ENCODE results near the gene JAM2.
"Not testable (repeated sequence)": the region's sequence is repeated elsewhere in the genome, so short reads cannot be mapped to it uniquely, and the experiment has no call there.

Gene JAM2

GRCh38 chr21:25624511-25624910 lies 14.5 kb upstream of the JAM2 start:
- Histone ChIP-seq H3K14ac (ENCODE audit: low read length in 2 of 2) (no peak overlapping the region), H3K9me3 (ENCODE audit: control insufficient read depth, low read length) (no peaks in the 10 kb centered on the region), H3K9ac (ENCODE audit: low read length) (no peak overlapping the region), H3K79me1 (replicated peaks; ENCODE audit: low read length, poor library complexity, severe bottlenecking) (no peaks in the 10 kb centered on the region), H3K23ac (ENCODE audit: low read length in 2 of 2) (no peak overlapping the region), H3K36me3 (ENCODE audit: control insufficient read depth in 1 of 2, insufficient read depth in 2 of 2, low read depth in 1 of 2, low read length in 2 of 2) (no peaks in the 10 kb centered on the region), H3K4me2 (ENCODE audit: low read length, poor library complexity, severe bottlenecking) (no peak overlapping the region), H2AFZ (ENCODE audit: low read depth, low read length) (no peak overlapping the region), H2BK5ac (ENCODE audit: low read depth, low read length, poor library complexity, severe bottlenecking) (no peak overlapping the region), H3K27me3 (ENCODE audit: control insufficient read depth in 1 of 2, insufficient read depth in 1 of 2, low read length in 2 of 2) (peaks cover 0 to 4% of the 10 kb centered on the region in 2 experiments), H3K4me1 (ENCODE audit: control insufficient read depth, insufficient read depth, low read depth, low read length) (no peaks in the 10 kb centered on the region), H3K4ac (ENCODE audit: low read depth in 1 of 2, low read length in 2 of 2) (no peak overlapping the region), H2BK120ac (ENCODE audit: low read depth, low read length) (no peak overlapping the region), H3K27ac (ENCODE audit: low read length, poor library complexity, severe bottlenecking) (no peak overlapping the region), H4K91ac (ENCODE audit: low read length) (no peak overlapping the region), H2AK5ac (ENCODE audit: low read length, severe bottlenecking) (no peak overlapping the region), H4K8ac (ENCODE audit: low read length) (no peak overlapping the region), H3K4me3 (ENCODE audit: insufficient read depth in 1 of 2, low read depth in 1 of 2, low read length in 2 of 2) (no peak overlapping the region), H2BK12ac (ENCODE audit: low read length in 2 of 2) (no peak overlapping the region), H2BK15ac (ENCODE audit: low read depth, poor library complexity, severe bottlenecking) (no peak overlapping the region), H3K18ac (ENCODE audit: low read depth in 1 of 2, low read length in 2 of 2) (no peak overlapping the region)
- 82% methylated on average over 4 of the region's 4 CpGs for WGBS
- no peak for DNase-seq

GRCh38 chr21:25625036-25625435 lies 14.0 kb upstream of the JAM2 start:
- H4K8ac ChIP-seq (ENCODE audit: low read length), result no peak overlapping the region
- H2BK5ac ChIP-seq (ENCODE audit: low read depth, low read length, poor library complexity, severe bottlenecking), result no peak overlapping the region
- H2BK12ac ChIP-seq (ENCODE audit: low read length in 2 of 2), result no peak overlapping the region
- H3K14ac ChIP-seq (ENCODE audit: low read length in 2 of 2), result no peak overlapping the region
- H3K4me1 ChIP-seq (ENCODE audit: control insufficient read depth, insufficient read depth, low read depth, low read length), result no peaks in the 10 kb centered on the region
- H3K27me3 ChIP-seq (ENCODE audit: control insufficient read depth in 1 of 2, insufficient read depth in 1 of 2, low read length in 2 of 2), result peaks cover 0 to 4% of the 10 kb centered on the region in 2 experiments
- H3K4ac ChIP-seq (ENCODE audit: low read depth in 1 of 2, low read length in 2 of 2), result no peak overlapping the region
- H2BK120ac ChIP-seq (ENCODE audit: low read depth, low read length), result no peak overlapping the region
- H3K4me2 ChIP-seq (ENCODE audit: low read length, poor library complexity, severe bottlenecking), result no peak overlapping the region
- no peaks in the 10 kb centered on the region for H3K79me1 ChIP-seq (replicated peaks; ENCODE audit: low read length, poor library complexity, severe bottlenecking)
- H3K27ac ChIP-seq (ENCODE audit: low read length, poor library complexity, severe bottlenecking), result no peak overlapping the region
- no peaks in the 10 kb centered on the region for H3K9me3 ChIP-seq (ENCODE audit: control insufficient read depth, low read length)
- no peak overlapping the region for H4K91ac ChIP-seq (ENCODE audit: low read length)
- WGBS, result no CpG with 5 or more reads among the region's 1 CpG
- no peak overlapping the region for H3K9ac ChIP-seq (ENCODE audit: low read length)
- no peak overlapping the region for H3K18ac ChIP-seq (ENCODE audit: low read depth in 1 of 2, low read length in 2 of 2)
- no peak overlapping the region for H2BK15ac ChIP-seq (ENCODE audit: low read depth, poor library complexity, severe bottlenecking)
- no peaks in the 10 kb centered on the region for H3K36me3 ChIP-seq (ENCODE audit: control insufficient read depth in 1 of 2, insufficient read depth in 2 of 2, low read depth in 1 of 2, low read length in 2 of 2)
- no peak overlapping the region for H3K23ac ChIP-seq (ENCODE audit: low read length in 2 of 2)
- H3K4me3 ChIP-seq (ENCODE audit: insufficient read depth in 1 of 2, low read depth in 1 of 2, low read length in 2 of 2), result no peak overlapping the region
- H2AK5ac ChIP-seq (ENCODE audit: low read length, severe bottlenecking), result no peak overlapping the region
- DNase-seq, result no peak
- H2AFZ ChIP-seq (ENCODE audit: low read depth, low read length), result no peak overlapping the region

- 93% methylated on average over 11 of the region's 11 CpGs for WGBS
Observed at GRCh38 chr21:25625776-25626555, 13.1 kb upstream of the JAM2 start.

GRCh38 chr21:25626757-25627156 lies 12.3 kb upstream of the JAM2 start:
- no peaks in the 10 kb centered on the region for H3K9me3 ChIP-seq (ENCODE audit: control insufficient read depth, low read length)
- no peak overlapping the region for H2BK5ac ChIP-seq (ENCODE audit: low read depth, low read length, poor library complexity, severe bottlenecking)
- H2BK12ac ChIP-seq (ENCODE audit: low read length in 2 of 2), result no peak overlapping the region
- no peaks in the 10 kb centered on the region for H3K36me3 ChIP-seq (ENCODE audit: control insufficient read depth in 1 of 2, insufficient read depth in 2 of 2, low read depth in 1 of 2, low read length in 2 of 2)
- H3K14ac ChIP-seq (ENCODE audit: low read length in 2 of 2), result no peak overlapping the region
- no peak overlapping the region for H3K9ac ChIP-seq (ENCODE audit: low read length)
- H4K8ac ChIP-seq (ENCODE audit: low read length), result no peak overlapping the region
- no peaks in the 10 kb centered on the region for H3K4me1 ChIP-seq (ENCODE audit: control insufficient read depth, insufficient read depth, low read depth, low read length)
- no peak overlapping the region for H2BK15ac ChIP-seq (ENCODE audit: low read depth, poor library complexity, severe bottlenecking)
- no peak overlapping the region for H3K18ac ChIP-seq (ENCODE audit: low read depth in 1 of 2, low read length in 2 of 2)
- H3K23ac ChIP-seq (ENCODE audit: low read length in 2 of 2), result no peak overlapping the region
- 67% methylated on average over 2 of the region's 2 CpGs for WGBS
- no peak overlapping the region for H2AFZ ChIP-seq (ENCODE audit: low read depth, low read length)
- H3K4me2 ChIP-seq (ENCODE audit: low read length, poor library complexity, severe bottlenecking), result no peak overlapping the region
- H3K27me3 ChIP-seq (ENCODE audit: control insufficient read depth in 1 of 2, insufficient read depth in 1 of 2, low read length in 2 of 2), result no peaks in the 10 kb centered on the region
- no peak overlapping the region for H2AK5ac ChIP-seq (ENCODE audit: low read length, severe bottlenecking)
- H4K91ac ChIP-seq (ENCODE audit: low read length), result no peak overlapping the region
- DNase-seq, result no peak
- H2BK120ac ChIP-seq (ENCODE audit: low read depth, low read length), result no peak overlapping the region
- no peak overlapping the region for H3K4ac ChIP-seq (ENCODE audit: low read depth in 1 of 2, low read length in 2 of 2)
- no peak overlapping the region for H3K4me3 ChIP-seq (ENCODE audit: insufficient read depth in 1 of 2, low read depth in 1 of 2, low read length in 2 of 2)
- no peak overlapping the region for H3K27ac ChIP-seq (ENCODE audit: low read length, poor library complexity, severe bottlenecking)
- no peaks in the 10 kb centered on the region for H3K79me1 ChIP-seq (replicated peaks; ENCODE audit: low read length, poor library complexity, severe bottlenecking)

More at GRCh38 chr21:25625776-25626555, 13.1 kb upstream of the JAM2 start:
- not testable (repeated sequence) for H3K4me1 ChIP-seq (ENCODE audit: control insufficient read depth, insufficient read depth, low read depth, low read length); H3K4me3 ChIP-seq (ENCODE audit: insufficient read depth in 1 of 2, low read depth in 1 of 2, low read length in 2 of 2); H3K4me2 ChIP-seq (ENCODE audit: low read length, poor library complexity, severe bottlenecking); H3K27ac ChIP-seq (ENCODE audit: low read length, poor library complexity, severe bottlenecking); H3K9ac ChIP-seq (ENCODE audit: low read length); H3K23ac ChIP-seq (ENCODE audit: low read length in 2 of 2); H3K79me1 ChIP-seq (replicated peaks; ENCODE audit: low read length, poor library complexity, severe bottlenecking); H2BK120ac ChIP-seq (ENCODE audit: low read depth, low read length); H2AK5ac ChIP-seq (ENCODE audit: low read length, severe bottlenecking); H2BK5ac ChIP-seq (ENCODE audit: low read depth, low read length, poor library complexity, severe bottlenecking); H3K14ac ChIP-seq (ENCODE audit: low read length in 2 of 2); H2BK12ac ChIP-seq (ENCODE audit: low read length in 2 of 2); H4K91ac ChIP-seq (ENCODE audit: low read length); H3K9me3 ChIP-seq (ENCODE audit: control insufficient read depth, low read length); H2AFZ ChIP-seq (ENCODE audit: low read depth, low read length); H3K27me3 ChIP-seq (ENCODE audit: control insufficient read depth in 1 of 2, insufficient read depth in 1 of 2, low read length in 2 of 2); H3K36me3 ChIP-seq (ENCODE audit: control insufficient read depth in 1 of 2, insufficient read depth in 2 of 2, low read depth in 1 of 2, low read length in 2 of 2); H3K18ac ChIP-seq (ENCODE audit: low read depth in 1 of 2, low read length in 2 of 2); H4K8ac ChIP-seq (ENCODE audit: low read length); DNase-seq; H3K4ac ChIP-seq (ENCODE audit: low read depth in 1 of 2, low read length in 2 of 2); H2BK15ac ChIP-seq (ENCODE audit: low read depth, poor library complexity, severe bottlenecking)

Data from mesenchymal stem cell (in vitro differentiated cells and primary cell).